ENCODE data around the gene TOM1L2. TPM values are rescaled to one million over a fixed set of nuclear protein-coding genes. Genes with fewer than 3 reads are reported as not detected.

The TOM1L2 gene
- total RNA-seq, 1 experiment from 2014 or later: 35.5 TPM

- Mint-ChIP-seq H3K9me3 (ENCODE audit: unreplicated experiment) (no peaks in the 10 kb centered on the region), H3K27ac (ENCODE audit: unreplicated experiment) (no peak overlapping the region), H3K27me3 (ENCODE audit: insufficient read depth, unreplicated experiment) (no peaks in the 10 kb centered on the region), H3K36me3 (ENCODE audit: insufficient read depth, unreplicated experiment) (peaks cover 7% of the 10 kb centered on the region), H3K4me3 (ENCODE audit: unreplicated experiment) (no peak overlapping the region), H3K4me1 (ENCODE audit: low read depth, unreplicated experiment) (peaks cover 26% of the 10 kb centered on the region)
- H3K27me3 ChIP-seq (replicated peaks; ENCODE audit: control insufficient read depth, insufficient read depth, low read length): no peaks in the 10 kb centered on the region
- TF ChIP-seq CTCF (IDR thresholded peaks at IDR 0.05; ENCODE audit: insufficient read depth in 1 of 2, low read depth in 1 of 2, low read length in 1 of 2, severe bottlenecking in 1 of 2, unreplicated experiment in 1 of 2): no peak
- no peak for DNase-seq
- POLR2A ChIA-PET: no interaction called here
- no peaks in the 10 kb centered on the region for H3K9me3 ChIP-seq
- peaks cover 44% of the 10 kb centered on the region for H3K4me1 ChIP-seq
- intact Hi-C loops (cut with micrococcal nuclease; ENCODE audit: unreplicated experiment): no loop called here
- CTCF ChIA-PET: no interaction called here
- H3K36me3 ChIP-seq (ENCODE audit: control insufficient read depth, insufficient read depth, low read length): no peaks in the 10 kb centered on the region; the same call in 1 of the 2 replicates
- no peak overlapping the region for H3K4me3 ChIP-seq (ENCODE audit: low read depth, low read length)
- BruUV-seq (replicated peaks): no TSS peak
Measured at GRCh38 chr17:17947966-17948365, 24.2 kb downstream of the TOM1L2 start.

DNA sequence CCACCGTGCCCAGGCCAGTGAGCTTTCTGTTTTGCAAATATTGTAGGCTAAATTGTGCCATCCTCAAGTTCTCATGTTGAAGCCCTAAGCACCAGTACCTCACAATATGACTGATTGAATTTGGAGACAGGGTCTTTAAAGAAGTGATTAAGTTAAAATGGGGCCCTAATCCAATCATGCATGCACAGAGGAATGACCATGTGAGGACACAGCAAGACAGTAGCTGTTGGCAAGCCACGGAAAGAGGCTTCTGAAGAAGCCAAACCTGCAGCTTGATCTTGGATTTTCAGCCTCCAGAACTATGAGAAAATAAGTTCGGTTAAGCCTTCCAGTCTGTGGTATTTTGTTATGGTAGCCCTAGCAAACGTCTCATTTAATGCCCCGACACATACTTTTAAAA, 24.9 kb downstream of the TOM1L2 start:
- Histone ChIP-seq H3K4me1 (peaks cover 51% of the 10 kb centered on the region), H3K36me3 (ENCODE audit: control insufficient read depth, insufficient read depth, low read length) (no peaks in the 10 kb centered on the region; the same call in 1 of the 2 replicates), H3K9me3 (no peaks in the 10 kb centered on the region), H3K27me3 (replicated peaks; ENCODE audit: control insufficient read depth, insufficient read depth, low read length) (no peaks in the 10 kb centered on the region), H3K4me3 (ENCODE audit: low read depth, low read length) (no peak overlapping the region)
- BruUV-seq (replicated peaks): no TSS peak
- Mint-ChIP-seq H3K4me1 (ENCODE audit: low read depth, unreplicated experiment) (peaks cover 33% of the 10 kb centered on the region), H3K4me3 (ENCODE audit: unreplicated experiment) (no peak overlapping the region), H3K27ac (ENCODE audit: unreplicated experiment) (no peak overlapping the region), H3K36me3 (ENCODE audit: insufficient read depth, unreplicated experiment) (peaks cover 7% of the 10 kb centered on the region), H3K27me3 (ENCODE audit: insufficient read depth, unreplicated experiment) (no peaks in the 10 kb centered on the region), H3K9me3 (ENCODE audit: unreplicated experiment) (no peaks in the 10 kb centered on the region)
- ChIA-PET CTCF (interaction anchor here (1.3 to 1.6 kb wide), 2 partner anchors 13 to 28 kb away, joined by 3 read pairs; no protein-coding TSS in a partner anchor), POLR2A (no interaction called here)
- intact Hi-C loops (cut with micrococcal nuclease; ENCODE audit: unreplicated experiment): no loop called here
- DNase-seq: no peak
- no peak for TF ChIP-seq CTCF (IDR thresholded peaks at IDR 0.05; ENCODE audit: insufficient read depth in 1 of 2, low read depth in 1 of 2, low read length in 1 of 2, severe bottlenecking in 1 of 2, unreplicated experiment in 1 of 2)

GRCh38 chr17:17946093-17946492, 26.1 kb downstream of the TOM1L2 start:
- H3K36me3 ChIP-seq (ENCODE audit: control insufficient read depth, insufficient read depth, low read length): no peaks in the 10 kb centered on the region; the same call in 1 of the 2 replicates
- no peak overlapping the region for H3K4me3 Mint-ChIP-seq (ENCODE audit: unreplicated experiment)
- no peak for TF ChIP-seq CTCF (IDR thresholded peaks at IDR 0.05; ENCODE audit: insufficient read depth in 1 of 2, low read depth in 1 of 2, low read length in 1 of 2, severe bottlenecking in 1 of 2, unreplicated experiment in 1 of 2)
- H3K9me3 Mint-ChIP-seq (ENCODE audit: unreplicated experiment): no peaks in the 10 kb centered on the region
- no peak overlapping the region for H3K27ac Mint-ChIP-seq (ENCODE audit: unreplicated experiment)
- intact Hi-C loops (cut with micrococcal nuclease; ENCODE audit: unreplicated experiment): no loop called here
- DNase-seq: no peak
- BruUV-seq (replicated peaks): no TSS peak
- H3K27me3 Mint-ChIP-seq (ENCODE audit: insufficient read depth, unreplicated experiment): no peaks in the 10 kb centered on the region
- H3K9me3 ChIP-seq: no peaks in the 10 kb centered on the region
- ChIA-PET POLR2A (no interaction called here), CTCF (interaction anchor here (1.1 to 1.6 kb wide), 4 partner anchors 14 to 27 kb away, joined by 3 to 4 read pairs (median 4); partner anchors contain the start of genes DRC3 and TOM1L2)
- no peak overlapping the region for H3K4me3 ChIP-seq (ENCODE audit: low read depth, low read length)
- peaks cover 38% of the 10 kb centered on the region for H3K4me1 Mint-ChIP-seq (ENCODE audit: low read depth, unreplicated experiment)
- peaks cover 7% of the 10 kb centered on the region for H3K36me3 Mint-ChIP-seq (ENCODE audit: insufficient read depth, unreplicated experiment)
- peaks cover 63% of the 10 kb centered on the region for H3K4me1 ChIP-seq
- no peaks in the 10 kb centered on the region for H3K27me3 ChIP-seq (replicated peaks; ENCODE audit: control insufficient read depth, insufficient read depth, low read length)
